ENCODE results near the gene TMED3.

TMED3 gene

DNA sequence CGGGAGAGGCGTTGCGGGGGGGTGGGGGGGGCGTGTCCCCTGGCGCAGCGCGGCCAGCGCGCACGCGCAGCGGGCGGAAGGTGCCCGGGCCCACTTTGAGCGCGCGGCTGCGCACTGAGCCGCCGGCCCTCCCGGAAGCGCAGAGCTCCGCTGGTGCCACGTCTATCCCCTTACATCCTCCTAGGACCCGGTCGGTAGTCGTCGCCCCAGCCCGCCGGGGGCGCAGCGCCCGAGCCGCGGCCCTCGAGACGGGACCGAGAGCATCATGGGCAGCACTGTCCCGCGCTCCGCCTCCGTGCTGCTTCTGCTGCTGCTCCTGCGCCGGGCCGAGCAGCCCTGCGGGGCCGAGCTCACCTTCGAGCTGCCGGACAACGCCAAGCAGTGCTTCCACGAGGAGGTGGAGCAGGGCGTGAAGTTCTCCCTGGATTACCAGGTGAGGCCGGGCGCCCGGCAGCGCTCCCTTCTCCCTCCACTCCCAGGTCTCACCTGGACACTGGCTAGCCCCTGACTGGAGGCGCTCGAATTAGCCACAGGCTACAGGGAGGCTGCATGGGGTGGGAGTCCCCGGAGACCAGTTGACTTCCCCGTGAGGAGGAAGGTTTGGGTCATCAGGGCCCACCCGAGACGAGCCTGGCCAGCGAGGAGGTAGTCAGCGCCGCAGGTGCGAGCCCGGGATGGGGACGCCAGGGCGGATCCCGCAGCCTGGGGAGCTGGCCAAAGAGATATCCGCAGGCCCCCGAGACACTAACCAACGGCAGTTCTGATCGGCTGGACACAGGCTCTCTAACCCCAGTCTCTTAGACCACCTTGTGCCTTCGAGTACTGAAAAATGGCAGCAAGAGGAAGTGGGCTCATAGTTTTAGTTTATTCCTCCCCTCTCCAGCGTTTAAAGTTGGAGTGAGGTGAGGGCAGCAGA is at the start of gene TMED3:
Gene TMED3 (plus strand): TSS at position 128 of the 916 bp plus-strand sequence. CDS start 138 bp downstream, at position 266.
- peak; percentile 57 for DNase-seq

DNA sequence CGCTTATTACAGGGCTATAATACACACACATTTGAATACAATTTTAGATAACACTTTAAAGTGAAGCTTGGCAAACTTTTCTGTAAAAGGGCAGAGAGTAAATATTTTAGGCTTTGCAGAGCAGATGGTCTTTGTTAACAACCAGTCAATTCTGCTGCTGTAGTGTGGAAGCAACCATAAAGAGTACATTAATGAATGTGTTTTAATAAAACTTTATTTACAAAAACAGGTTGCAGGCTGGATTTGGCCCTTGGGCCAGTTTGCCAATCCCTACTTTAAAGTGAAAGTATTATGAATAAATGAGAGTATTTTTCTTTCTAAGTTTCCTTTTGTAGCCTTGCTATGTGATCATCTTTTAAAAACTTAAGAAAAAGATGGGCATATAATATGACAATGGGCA is 49.1 kb upstream of the TMED3 start:
- no peak for DNase-seq

DNA sequence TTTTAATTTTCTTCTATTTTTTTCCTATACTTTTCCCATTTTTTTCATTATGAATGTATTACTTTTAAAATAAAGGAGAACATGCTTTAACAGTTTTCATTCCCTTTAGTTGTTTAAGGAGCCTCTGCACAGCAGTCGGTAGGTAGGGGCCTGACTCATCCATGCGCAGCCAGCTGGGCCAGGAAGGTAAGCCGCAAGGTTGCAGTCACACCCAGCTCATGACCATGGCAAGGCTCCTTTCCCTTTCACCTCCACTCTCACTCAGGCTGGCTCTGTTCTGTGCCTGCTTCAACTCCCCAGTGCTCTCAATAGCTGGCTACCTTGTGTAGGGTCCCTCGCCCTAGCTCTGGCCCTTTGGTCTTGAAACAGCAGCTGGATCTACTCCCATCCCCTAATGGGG is 45.7 kb upstream of the TMED3 start:
- no peak for DNase-seq

DNA sequence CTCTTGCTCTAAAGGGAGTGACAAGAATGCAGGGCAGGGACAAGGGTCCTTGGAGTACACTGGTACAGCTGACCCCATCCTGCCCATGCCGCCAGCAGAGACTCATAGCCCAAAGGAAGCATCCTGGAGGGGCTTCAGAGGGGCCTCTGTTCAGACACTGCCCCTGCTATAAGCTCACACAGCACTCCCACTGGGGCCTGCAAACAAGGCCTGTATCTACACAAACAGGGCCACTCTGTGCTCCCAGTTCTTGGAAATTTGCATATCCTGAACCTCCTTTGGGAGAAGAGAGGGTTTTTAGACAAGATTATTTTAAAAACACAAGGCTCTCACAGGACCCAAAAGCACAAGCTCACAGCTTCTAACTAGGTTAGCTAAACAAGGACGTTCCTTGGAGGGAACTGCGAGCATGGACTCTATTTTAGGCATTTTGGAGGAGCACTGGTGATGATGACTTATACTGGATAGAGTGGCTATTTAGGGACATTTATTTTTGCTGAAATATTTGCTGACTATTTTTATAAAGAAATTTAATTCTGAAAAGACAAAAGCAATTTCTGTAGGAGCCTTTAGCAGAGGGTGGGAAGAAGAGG is 44.8 kb upstream of the TMED3 start:
- DNase-seq, result no peak

DNA sequence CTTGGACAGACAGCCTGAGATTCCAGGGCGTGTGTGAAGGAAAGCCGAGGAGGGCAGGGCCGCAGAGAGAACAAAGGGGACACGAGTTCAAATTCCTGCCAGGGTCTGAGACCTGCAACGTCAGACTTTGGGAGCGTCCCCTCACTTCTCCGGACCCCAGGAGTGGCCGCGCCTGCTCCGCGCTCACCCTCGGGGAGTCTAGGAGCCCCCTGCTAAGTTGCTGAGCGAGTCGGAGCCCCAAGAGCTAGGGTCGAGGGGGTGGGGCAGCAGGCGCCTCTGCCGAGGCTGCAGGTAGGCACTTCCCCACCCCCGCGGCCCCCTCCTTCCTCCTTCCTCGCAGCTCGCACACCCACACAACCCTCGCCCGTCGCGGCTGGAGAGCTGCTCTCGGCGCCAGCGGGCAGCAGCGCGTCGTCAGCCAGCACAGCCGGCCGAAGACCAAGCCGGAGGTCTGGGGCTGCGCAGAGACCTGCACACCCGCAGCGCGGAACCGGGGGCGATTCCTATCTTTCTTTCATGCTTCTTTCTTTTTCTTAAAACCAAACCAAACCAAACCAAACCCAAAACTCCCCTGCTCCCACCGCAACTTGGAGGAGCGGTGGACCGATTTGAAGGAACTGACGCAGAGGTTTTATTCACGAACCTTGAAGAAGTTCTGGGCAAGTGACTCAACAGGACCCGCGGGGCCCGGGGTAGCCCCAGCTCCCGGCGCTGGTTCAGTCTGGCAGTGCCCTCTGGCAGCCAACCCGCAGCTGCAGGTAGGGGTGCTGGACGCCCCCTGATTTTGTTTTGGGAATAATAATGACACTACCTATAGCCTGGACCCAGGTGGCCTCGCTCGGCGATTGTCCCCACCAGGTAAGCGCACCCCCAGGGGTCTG is 28.3 kb upstream of the TMED3 start, which contains the start of gene ANKRD34C:
Gene ANKRD34C (plus strand): TSS at position 352 of the 881 bp plus-strand sequence. CDS start 10,563 bp downstream, outside the sequence.
- peak; percentile 27 for DNase-seq

GRCh38 chr15:79283252-79284048 is 27.5 kb upstream of the TMED3 start:
- DNase-seq, result no peak

DNA sequence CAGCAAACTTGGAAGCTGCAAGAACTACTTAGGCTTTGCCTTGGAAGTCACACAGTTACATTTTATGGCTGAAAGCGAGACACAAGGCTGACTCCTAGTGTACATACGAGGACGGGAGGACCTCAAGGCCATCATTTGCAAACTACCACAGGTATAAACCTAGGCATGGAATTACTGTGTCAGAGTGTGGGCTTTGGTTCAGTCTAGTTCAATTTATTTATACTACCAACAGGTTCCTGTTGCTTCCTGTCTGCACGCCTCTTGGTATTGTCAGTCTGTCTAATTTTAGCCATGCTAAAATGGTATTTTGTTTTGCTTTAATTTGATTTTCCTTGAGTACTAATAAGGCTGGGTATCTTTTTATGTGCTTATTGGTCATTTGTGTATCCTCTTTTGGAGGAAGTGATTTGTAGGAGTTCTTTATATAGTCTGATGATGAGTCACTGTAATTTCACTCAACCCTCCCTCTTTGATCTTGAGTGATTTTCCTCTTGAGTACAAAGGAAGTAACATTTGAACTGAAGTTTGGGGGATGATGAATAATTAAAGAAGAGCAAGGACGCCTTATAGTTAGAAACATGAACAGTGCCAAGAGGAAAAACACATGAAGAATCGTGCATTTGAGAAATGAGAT is 20.2 kb upstream of the TMED3 start:
- DNase-seq, result no peak

DNA sequence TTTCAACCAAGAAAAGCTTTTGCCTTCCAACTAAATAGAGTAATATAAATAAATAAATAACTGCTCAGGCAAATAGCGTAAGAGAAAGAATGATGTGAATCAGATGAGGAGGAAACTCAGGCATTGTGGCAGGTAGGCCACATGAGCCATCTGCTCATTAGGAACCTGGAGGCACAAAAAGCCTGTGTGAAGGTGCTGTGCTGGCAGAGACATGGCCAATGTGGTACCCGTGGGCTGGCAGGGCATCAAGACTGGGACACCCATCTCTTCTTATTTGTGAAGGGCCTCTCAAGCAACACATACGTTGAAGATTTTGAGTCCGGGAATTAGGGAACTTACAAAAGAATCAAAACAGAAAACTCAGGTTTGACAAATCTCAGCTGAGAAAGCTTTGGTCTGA is 18.9 kb upstream of the TMED3 start:
- no peak for DNase-seq

DNA sequence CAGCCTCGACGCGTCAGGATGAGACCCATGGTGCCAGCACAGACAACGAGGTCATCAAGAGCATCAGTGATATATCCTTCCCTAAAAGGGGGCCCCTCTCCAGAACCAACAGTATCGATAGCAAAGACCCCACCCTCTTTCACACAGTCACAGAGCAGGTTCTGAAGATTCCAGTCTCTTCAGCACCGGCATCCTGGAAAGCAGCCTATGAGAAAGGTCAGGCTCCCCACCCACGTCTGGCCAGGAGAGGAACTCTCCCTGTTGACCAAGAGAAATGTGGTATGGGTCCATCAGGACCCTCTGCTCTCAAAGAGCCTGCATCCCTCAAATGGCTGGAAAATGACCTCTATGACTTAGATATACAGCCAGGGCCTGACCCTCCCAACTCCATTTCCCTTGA is 16.8 kb upstream of the TMED3 start:
- no peak for DNase-seq

GRCh38 chr15:79296583-79296982 is 14.3 kb upstream of the TMED3 start:
- DNase-seq, result no peak

DNA sequence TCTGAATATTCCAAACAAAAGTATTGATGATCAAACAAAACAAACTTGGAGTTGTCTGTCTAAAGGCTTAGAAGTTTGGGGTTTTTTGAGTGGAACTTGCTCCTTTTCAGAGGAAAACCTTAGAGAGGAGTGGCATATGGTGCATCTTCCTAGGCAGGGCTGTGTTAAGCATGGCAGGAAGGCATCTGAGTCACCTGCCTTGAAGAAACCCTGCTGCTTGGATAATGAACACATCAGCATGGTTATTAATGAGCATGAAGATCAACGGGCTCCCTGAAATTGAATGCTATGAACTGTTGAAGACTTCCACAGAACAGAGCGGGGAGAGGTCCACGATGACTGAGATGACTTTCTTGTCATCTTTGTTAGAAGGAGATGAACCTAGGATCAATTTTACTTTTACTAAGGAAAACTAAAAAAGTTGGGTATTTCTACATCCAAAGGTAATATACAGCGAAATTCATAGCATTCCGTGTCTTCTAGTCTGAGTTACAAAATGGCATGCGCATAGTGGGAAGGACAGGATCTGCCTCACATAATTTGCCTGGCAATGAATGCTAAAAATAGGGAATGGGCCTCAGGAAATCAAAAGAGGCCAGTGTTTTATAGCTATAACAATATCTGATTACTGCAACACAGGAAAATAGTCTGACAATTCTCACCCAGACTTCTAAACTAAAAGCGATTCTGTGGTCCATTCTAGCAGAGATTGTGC is 11.6 kb upstream of the TMED3 start:
- DNase-seq, result no peak

DNA sequence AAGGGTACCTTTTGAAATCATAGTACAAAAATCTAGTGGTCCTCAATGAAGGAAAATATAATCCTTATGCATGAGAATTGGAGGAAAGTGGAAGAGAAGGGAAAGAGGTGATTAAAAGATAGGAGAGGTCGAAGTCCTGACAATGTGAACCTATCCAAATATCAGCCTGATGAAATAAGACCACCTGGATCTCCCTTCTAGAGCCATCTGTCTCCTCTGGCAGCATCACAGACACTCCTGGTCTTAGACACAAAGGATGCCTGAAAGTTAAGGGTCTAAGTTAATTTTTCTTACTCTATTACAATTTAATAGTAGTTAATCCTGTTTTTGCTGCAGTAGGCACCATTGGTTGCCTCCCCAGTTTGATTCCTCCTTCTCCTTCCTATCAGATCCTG is 11.1 kb upstream of the TMED3 start:
- no peak for DNase-seq

DNA sequence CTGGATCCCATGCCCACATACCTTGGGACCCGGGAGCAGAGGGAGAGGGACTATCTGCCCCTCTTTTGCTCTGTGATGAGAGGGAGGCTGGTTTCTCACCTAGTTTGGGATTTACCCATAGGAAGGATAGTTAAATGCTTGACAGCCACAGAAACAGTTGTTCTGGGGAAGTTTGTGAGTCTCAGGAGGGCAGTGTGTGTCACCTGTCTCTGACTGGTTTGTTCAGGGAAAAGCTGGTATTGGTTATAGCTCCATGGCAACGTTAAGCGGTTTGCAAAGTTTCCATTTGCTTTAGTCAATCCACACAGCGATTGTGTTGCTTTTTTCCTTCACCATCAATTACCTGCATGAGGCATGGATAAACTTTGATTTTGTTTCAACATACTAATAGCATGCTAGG is 3.7 kb upstream of the TMED3 start:
- DNase-seq, result no peak

- DNase-seq, result no peak
Measured at GRCh38 chr15:79308874-79309273, 2.0 kb upstream of the TMED3 start.

DNA sequence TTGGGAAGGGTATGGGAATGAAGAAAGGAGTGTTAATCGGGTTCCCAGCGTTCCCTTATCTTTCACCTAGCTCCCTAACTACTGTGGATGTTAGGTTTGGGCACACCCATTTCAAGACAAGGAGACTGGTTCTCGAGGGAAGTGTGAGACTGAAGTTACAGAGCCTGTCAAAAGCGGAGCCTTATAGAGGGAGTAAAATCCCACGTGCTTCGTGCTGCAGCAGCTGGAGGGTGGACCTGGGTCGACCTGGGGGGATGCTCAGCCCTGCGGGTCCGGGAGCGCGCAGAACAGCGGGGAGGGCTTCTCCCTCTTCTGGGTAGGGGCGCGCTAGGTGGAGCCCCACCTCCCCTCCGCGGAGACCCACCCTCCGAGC is 314 bp upstream of the TMED3 start:
- DNase-seq, result peak; percentile 30

DNA sequence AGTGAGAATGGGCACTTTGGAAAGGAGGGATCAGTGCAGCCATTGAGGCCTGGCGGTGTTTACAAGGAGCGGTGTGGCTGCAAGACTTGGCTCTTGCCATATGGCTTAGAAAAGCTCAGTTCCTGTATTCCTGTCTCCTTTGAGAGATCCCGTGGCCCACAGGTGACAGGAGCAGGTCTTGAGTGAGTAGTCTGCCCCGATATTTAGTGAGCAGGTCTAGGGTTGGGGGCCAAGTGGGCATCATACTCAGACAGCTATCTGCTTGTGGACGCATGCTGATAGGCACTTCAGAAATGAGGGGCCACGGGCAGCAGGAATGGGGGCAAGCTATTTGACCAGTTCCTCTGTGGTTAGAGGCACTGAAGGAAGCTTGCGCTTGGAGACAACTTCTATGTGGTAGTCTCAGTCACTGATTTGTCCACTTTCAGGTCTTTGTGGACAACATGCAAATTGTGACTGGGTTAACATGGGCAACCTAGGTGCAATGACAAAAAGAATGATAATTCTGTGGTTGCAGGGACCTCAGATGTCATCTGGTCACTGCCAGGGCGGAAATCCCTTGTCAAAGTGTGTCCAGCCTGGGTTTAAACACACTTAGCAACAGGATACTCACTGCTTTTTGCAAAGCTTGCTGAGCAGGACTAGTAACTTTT is 1.1 kb downstream of the TMED3 start:
- DNase-seq, result no peak

- DNase-seq, result no peak
Measured at GRCh38 chr15:79314186-79314585, 3.3 kb downstream of the TMED3 start.

DNA sequence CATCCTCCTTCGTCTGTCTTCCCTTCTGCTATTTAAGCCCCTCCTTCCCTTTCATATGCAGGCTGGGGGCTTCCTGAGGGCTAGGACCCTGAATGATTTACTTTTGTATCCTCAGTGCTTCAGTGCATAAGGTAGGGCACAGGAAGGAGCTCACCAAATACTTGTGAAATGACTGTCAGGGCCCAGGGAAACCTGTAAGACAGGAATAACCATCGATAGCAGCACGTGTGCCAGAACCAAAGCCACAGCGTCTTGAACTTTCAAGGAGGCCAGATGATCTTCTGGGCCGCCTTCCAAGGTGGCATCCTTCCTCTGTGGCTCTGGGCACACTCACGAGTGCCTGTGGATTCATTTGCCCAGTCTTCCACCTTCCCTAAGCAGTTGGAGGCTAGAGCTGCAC is 3.9 kb downstream of the TMED3 start:
- no peak for DNase-seq

GRCh38 chr15:79315623-79316328 is 4.9 kb downstream of the TMED3 start:
- no peak for DNase-seq

DNA sequence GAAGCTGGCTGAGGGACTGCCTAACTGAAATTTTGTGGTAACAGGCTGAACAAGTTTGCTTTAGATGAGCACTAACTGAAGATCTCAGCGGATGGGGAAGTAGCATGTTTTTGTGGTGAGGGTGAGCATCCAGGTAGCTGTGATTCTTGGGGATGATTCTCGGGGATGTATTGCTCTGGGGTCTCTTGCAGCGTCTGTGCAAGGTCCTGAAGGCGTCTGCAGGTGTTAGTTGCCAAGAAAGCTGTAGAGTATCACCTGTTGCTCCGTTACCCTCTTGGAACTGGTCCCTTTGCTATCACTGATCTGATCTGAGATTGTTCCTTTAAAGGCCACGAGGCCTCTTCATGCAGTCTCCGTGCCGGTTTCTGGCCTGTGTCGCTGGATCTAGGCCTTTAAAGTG is 6.0 kb downstream of the TMED3 start:
- no peak for DNase-seq
